ENCODE results near the gene PTN. TPM values are rescaled to one million over a fixed set of nuclear protein-coding genes. Genes with fewer than 3 reads are reported as not detected.

The PTN gene
- total and polyA plus RNA-seq, 2 donors (not counting 1 experiment from before 2014, with no cell fraction given), result 30.2 to 115 TPM

DNA sequence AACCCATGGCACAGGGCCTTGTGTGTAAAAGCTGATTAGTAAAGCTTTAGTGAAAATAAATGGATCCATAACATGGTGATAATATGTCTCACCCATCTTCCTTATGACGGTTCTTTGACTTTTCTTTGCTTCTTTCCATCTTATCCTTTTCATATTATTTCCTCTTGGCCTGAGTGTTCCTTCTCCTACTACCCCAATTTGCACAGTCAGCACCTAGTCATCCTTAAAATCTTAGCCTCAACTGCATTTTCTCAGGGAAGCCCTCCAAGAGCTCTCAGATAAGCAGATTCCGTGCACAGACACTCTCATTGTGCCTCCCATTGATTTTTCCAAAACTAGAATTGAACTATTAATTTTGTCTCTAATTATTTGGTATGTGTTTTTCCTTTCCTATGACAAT, 112.4 kb downstream of the PTN start:
- H3K27me3 ChIP-seq (ENCODE audit: control insufficient read depth, insufficient read depth, low read length), result no peaks in the 10 kb centered on the region
- no peaks in the 10 kb centered on the region for H3K36me3 ChIP-seq (ENCODE audit: control insufficient read depth, insufficient read depth, low read length)
- no peak overlapping the region for H3K9ac ChIP-seq (ENCODE audit: insufficient read depth, low read length)
- H3K79me2 ChIP-seq (ENCODE audit: control insufficient read depth, insufficient read depth, low read length), result no peaks in the 10 kb centered on the region
- no peaks in the 10 kb centered on the region for H3K4me1 ChIP-seq (ENCODE audit: control insufficient read depth, extremely low read depth, insufficient read depth, low read length)
- DNase-seq (ENCODE audit: low read depth in 2 of 2), result no peak
- H2AFZ ChIP-seq (ENCODE audit: low read length), result no peak overlapping the region
- no peak overlapping the region for H3K27ac ChIP-seq (ENCODE audit: insufficient read depth, low read length)
- TF ChIP-seq, protein P1, sequence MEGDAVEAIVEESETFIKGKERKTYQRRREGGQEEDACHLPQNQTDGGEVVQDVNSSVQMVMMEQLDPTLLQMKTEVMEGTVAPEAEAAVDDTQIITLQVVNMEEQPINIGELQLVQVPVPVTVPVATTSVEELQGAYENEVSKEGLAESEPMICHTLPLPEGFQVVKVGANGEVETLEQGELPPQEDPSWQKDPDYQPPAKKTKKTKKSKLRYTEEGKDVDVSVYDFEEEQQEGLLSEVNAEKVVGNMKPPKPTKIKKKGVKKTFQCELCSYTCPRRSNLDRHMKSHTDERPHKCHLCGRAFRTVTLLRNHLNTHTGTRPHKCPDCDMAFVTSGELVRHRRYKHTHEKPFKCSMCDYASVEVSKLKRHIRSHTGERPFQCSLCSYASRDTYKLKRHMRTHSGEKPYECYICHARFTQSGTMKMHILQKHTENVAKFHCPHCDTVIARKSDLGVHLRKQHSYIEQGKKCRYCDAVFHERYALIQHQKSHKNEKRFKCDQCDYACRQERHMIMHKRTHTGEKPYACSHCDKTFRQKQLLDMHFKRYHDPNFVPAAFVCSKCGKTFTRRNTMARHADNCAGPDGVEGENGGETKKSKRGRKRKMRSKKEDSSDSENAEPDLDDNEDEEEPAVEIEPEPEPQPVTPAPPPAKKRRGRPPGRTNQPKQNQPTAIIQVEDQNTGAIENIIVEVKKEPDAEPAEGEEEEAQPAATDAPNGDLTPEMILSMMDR (conservative IDR thresholded peaks at IDR 0.05 in 1 of 2, IDR thresholded peaks at IDR 0.05 in 1 of 2; ENCODE audit: low read depth in 1 of 2, low read length in 2 of 2), result no peak
- no peak for TF ChIP-seq EZH2 (IDR thresholded peaks at IDR 0.05; ENCODE audit: low read length, missing control alignments)
- no peaks in the 10 kb centered on the region for H3K9me3 ChIP-seq (ENCODE audit: control insufficient read depth, insufficient read depth, low read depth, low read length)
- H4K20me1 ChIP-seq (ENCODE audit: control insufficient read depth, extremely low read depth, insufficient read depth, low read length), result no peaks in the 10 kb centered on the region
- no peak overlapping the region for H3K4me2 ChIP-seq (ENCODE audit: extremely low read depth, insufficient read depth, low read length)
- H3K4me3 ChIP-seq (replicated peaks in 1 of 4; ENCODE audit: control extremely low read depth in 1 of 4, insufficient read depth in 1 of 4, low read depth in 3 of 4, low read length in 4 of 4), result no peak overlapping the region

- Histone ChIP-seq H3K36me3 (ENCODE audit: control insufficient read depth, insufficient read depth, low read length) (no peaks in the 10 kb centered on the region), H3K4me3 (replicated peaks in 1 of 4; ENCODE audit: control extremely low read depth in 1 of 4, insufficient read depth in 1 of 4, low read depth in 3 of 4, low read length in 4 of 4) (no peak overlapping the region), H3K79me2 (ENCODE audit: control insufficient read depth, insufficient read depth, low read length) (no peaks in the 10 kb centered on the region), H4K20me1 (ENCODE audit: control insufficient read depth, extremely low read depth, insufficient read depth, low read length) (no peaks in the 10 kb centered on the region), H3K4me1 (ENCODE audit: control insufficient read depth, extremely low read depth, insufficient read depth, low read length) (no peaks in the 10 kb centered on the region), H3K9me3 (ENCODE audit: control insufficient read depth, insufficient read depth, low read depth, low read length) (no peaks in the 10 kb centered on the region), H2AFZ (ENCODE audit: low read length) (no peak overlapping the region), H3K9ac (ENCODE audit: insufficient read depth, low read length) (no peak overlapping the region), H3K27me3 (ENCODE audit: control insufficient read depth, insufficient read depth, low read length) (no peaks in the 10 kb centered on the region), H3K27ac (ENCODE audit: insufficient read depth, low read length) (no peak overlapping the region), H3K4me2 (ENCODE audit: extremely low read depth, insufficient read depth, low read length) (no peak overlapping the region)
- no peak for DNase-seq (ENCODE audit: low read depth in 2 of 2)
- TF ChIP-seq, protein P1 (conservative IDR thresholded peaks at IDR 0.05 in 1 of 2, IDR thresholded peaks at IDR 0.05 in 1 of 2; ENCODE audit: low read depth in 1 of 2, low read length in 2 of 2), result no peak
- TF ChIP-seq EZH2 (IDR thresholded peaks at IDR 0.05; ENCODE audit: low read length, missing control alignments), result no peak
Observed at GRCh38 chr7:137221467-137221866, 122.1 kb downstream of the PTN start.

- Histone ChIP-seq H3K27me3 (ENCODE audit: control insufficient read depth, insufficient read depth, low read length) (no peaks in the 10 kb centered on the region), H4K20me1 (ENCODE audit: control insufficient read depth, extremely low read depth, insufficient read depth, low read length) (no peaks in the 10 kb centered on the region), H3K79me2 (ENCODE audit: control insufficient read depth, insufficient read depth, low read length) (no peaks in the 10 kb centered on the region), H3K36me3 (ENCODE audit: control insufficient read depth, insufficient read depth, low read length) (no peaks in the 10 kb centered on the region), H3K4me2 (ENCODE audit: extremely low read depth, insufficient read depth, low read length) (no peak overlapping the region), H3K4me3 (replicated peaks in 1 of 4; ENCODE audit: control extremely low read depth in 1 of 4, insufficient read depth in 1 of 4, low read depth in 3 of 4, low read length in 4 of 4) (no peak overlapping the region), H3K9ac (ENCODE audit: insufficient read depth, low read length) (no peak overlapping the region), H3K27ac (ENCODE audit: insufficient read depth, low read length) (no peak overlapping the region), H3K9me3 (ENCODE audit: control insufficient read depth, insufficient read depth, low read depth, low read length) (no peaks in the 10 kb centered on the region), H3K4me1 (ENCODE audit: control insufficient read depth, extremely low read depth, insufficient read depth, low read length) (no peaks in the 10 kb centered on the region), H2AFZ (ENCODE audit: low read length) (no peak overlapping the region)
- TF ChIP-seq EZH2 (IDR thresholded peaks at IDR 0.05; ENCODE audit: low read length, missing control alignments), result no peak
- TF ChIP-seq, protein P1 (conservative IDR thresholded peaks at IDR 0.05 in 1 of 2, IDR thresholded peaks at IDR 0.05 in 1 of 2; ENCODE audit: low read depth in 1 of 2, low read length in 2 of 2), result no peak
- DNase-seq (ENCODE audit: low read depth in 2 of 2), result no peak
Observed at GRCh38 chr7:137213744-137214143, 129.8 kb downstream of the PTN start.
